B cell (primary cell): ENCODE data around the gene BTRC. TPM values are rescaled to one million over a fixed set of nuclear protein-coding genes. Genes with fewer than 3 reads are reported as not detected.

ENCODE experiments used
- ATAC-seq: fragments of 200-7000 bp; cut with Tn5 transposase; one replicate; pipeline ENCODE4 v1.10.0; 2021; ENCODE audit warnings: low read depth, mild to moderate bottlenecking, moderate number of reproducible peaks, moderate library complexity
- CTCF ChIA-PET: fragments of 350-600 bp; sonication (Branson Sonifier 250); formaldehyde crosslinking; loops from one replicate; lab custom pipeline; 2021; ENCODE audit warnings: antibody characterized with exemption, inconsistent platforms; lab: Charles Lee
- POLR2A ChIA-PET: fragments of 350-600 bp; sonication (Branson Sonifier 250); formaldehyde crosslinking; loops from one replicate; lab custom pipeline; 2021; ENCODE audit warnings: antibody characterized with exemption; lab: Charles Lee
- DNase-seq: peaks from one replicate; pipeline ENCODE4 v3.0.0; 2013
- H2AFZ ChIP-seq: 2 replicates; pipeline ENCODE4 v1.6.1; 2012; ENCODE audit warnings: mild to moderate bottlenecking, low read depth, low read length; ENCODE audit not compliant: insufficient read depth, poor library complexity, severe bottlenecking
- H3K27ac ChIP-seq, 2 donors: 1 replicate in 1 of 2; 2 replicates in 1 of 2; pipeline ENCODE4 v1.5.1; 2012 to 2013; ENCODE audit warnings: low read length in 2 of 2, mild to moderate bottlenecking in 2 of 2, moderate library complexity in 1 of 2
- H3K27me3 ChIP-seq, 4 experiments: fragments of 200-600 bp in 1 of 4; sonication (generic) in 1 of 4; replicated peaks in 1 of 4; 1 replicate in 2 of 4; 2 replicates in 2 of 4; pipeline versions ENCODE4 v1.6.1 to v1.7.0; 2013 to 2016; ENCODE audit warnings: low read length in 3 of 4, mild to moderate bottlenecking in 2 of 4, mixed read lengths in 1 of 4, moderate library complexity in 1 of 4; ENCODE audit not compliant: insufficient read depth in 4 of 4, control insufficient read depth in 3 of 4; ENCODE audit errors: control extremely low read depth in 1 of 4
- H3K36me3 ChIP-seq, 2 experiments: replicated peaks in 1 of 2; 1 replicate in 1 of 2; 2 replicates in 1 of 2; pipeline versions ENCODE4 v1.6.1 to v1.7.1; 2013; ENCODE audit warnings: low read length in 1 of 2; ENCODE audit not compliant: insufficient read depth in 2 of 2, control insufficient read depth in 1 of 2; ENCODE audit errors: control extremely low read depth in 1 of 2, extremely low read depth in 1 of 2
- H3K4me1 ChIP-seq, 2 donors: fragments of 200-600 bp in 1 of 2; sonication (generic) in 1 of 2; 1 replicate in 1 of 2; 2 replicates in 1 of 2; pipeline versions ENCODE4 v1.5.1 to v1.6.1; 2013 to 2017; ENCODE audit warnings: low read length in 2 of 2; ENCODE audit not compliant: control insufficient read depth in 2 of 2, insufficient read depth in 2 of 2
- H3K4me2 ChIP-seq: replicated peaks from 2 replicates; pipeline ENCODE3; 2012; ENCODE audit warnings: mild to moderate bottlenecking, low read depth, low read length; ENCODE audit not compliant: poor library complexity, severe bottlenecking
- H3K4me3 ChIP-seq, 5 experiments: fragments of 200-600 bp in 1 of 5; sonication (generic) in 1 of 5; 1 replicate in 3 of 5; 2 replicates in 2 of 5; pipeline versions ENCODE4 v1.5.1 to v1.7.0; 2011 to 2016; ENCODE audit warnings: low read length in 4 of 5, mild to moderate bottlenecking in 4 of 5, low read depth in 2 of 5, control low read depth in 1 of 5, moderate library complexity in 1 of 5; ENCODE audit not compliant: insufficient read depth in 1 of 5; ENCODE audit errors: control extremely low read depth in 1 of 5, extremely low read depth in 1 of 5
- H3K79me2 ChIP-seq: fragments of 200-600 bp; sonication (generic); one replicate; pipeline ENCODE4 v1.6.0; 2016; ENCODE audit warnings: low read length; ENCODE audit not compliant: control insufficient read depth, insufficient read depth
- H3K9ac ChIP-seq: fragments of 200-600 bp; sonication (generic); 2 replicates; pipeline ENCODE4 v1.6.1; 2017; ENCODE audit warnings: mild to moderate bottlenecking, low read length, moderate library complexity
- H3K9me3 ChIP-seq, 3 donors: one replicate each; pipeline versions ENCODE4 v1.6.1 to v1.7.1; 2013; ENCODE audit warnings: low read length in 2 of 3; ENCODE audit not compliant: control insufficient read depth in 2 of 3, insufficient read depth in 1 of 3; ENCODE audit errors: control extremely low read depth in 1 of 3
- H4K20me1 ChIP-seq: 2 replicates; pipeline ENCODE4 v1.6.0; 2012; ENCODE audit warnings: mild to moderate bottlenecking, low read length; ENCODE audit not compliant: insufficient read depth, control insufficient read depth, poor library complexity, severe bottlenecking
- H3K27ac Mint-ChIP-seq: one replicate; pipeline ENCODE4 v1.8.0; 2021; ENCODE audit warnings: mixed read lengths
- H3K27me3 Mint-ChIP-seq: one replicate; pipeline ENCODE4 v1.8.0; 2021; ENCODE audit warnings: mixed read lengths
- H3K4me1 Mint-ChIP-seq: one replicate; pipeline ENCODE4 v1.8.0; 2021; ENCODE audit warnings: mixed read lengths
- H3K4me3 Mint-ChIP-seq: one replicate; pipeline ENCODE4 v1.8.0; 2021; ENCODE audit warnings: mixed read lengths
- H3K9me3 Mint-ChIP-seq: one replicate; pipeline ENCODE4 v1.8.0; 2022; ENCODE audit warnings: mixed read lengths; ENCODE audit not compliant: insufficient read depth
- CTCF ChIP-seq: fragments of 200-600 bp; IDR thresholded peaks from one replicate; pipeline ENCODE4 v1.8.0; 2022; ENCODE audit warnings: antibody characterized with exemption, mild to moderate bottlenecking
- EZH2 ChIP-seq: IDR thresholded peaks from 2 replicates; pipeline ENCODE4 v1.6.1; 2012; ENCODE audit warnings: borderline replicate concordance, low read depth, mild to moderate bottlenecking, moderate library complexity, low read length; ENCODE audit not compliant: insufficient read depth, poor library complexity, severe bottlenecking
- WGBS: methylation state at CpG from one replicate; pipeline ENCODE4 v1.1.5; 2013; ENCODE audit warnings: missing lambda C conversion rate; ENCODE audit not compliant: insufficient coverage; 5-methylcytosine and 5-hydroxymethylcytosine counted together
- intact Hi-C: fragments of 100-400 bp; cut with micrococcal nuclease; formaldehyde crosslinking; loops from one replicate; pipeline ENCODE4 v1.10.0; 2022
- polyA plus RNA-seq: library from polyadenylated mRNA; depleted of rRNA; stranded (reverse); fragments of >200 nt; gene quantifications from 2 replicates; pipeline ENCODE4 v1.2.3, GENCODE V29; 2012
- total RNA-seq, 2 donors: library from RNA; stranded (reverse); fragments of 120-200 nt in 1 of 2; gene quantifications; 1 replicate in 1 of 2; 2 replicates in 1 of 2; pipeline versions ENCODE4 v1.2.3 to v1.2.4, GENCODE V29; 2013 to 2022

BTRC gene
- total and polyA plus RNA-seq, 2 donors (not counting 1 experiment from before 2014, with no cell fraction given) = 4.3 to 21.9 TPM

- H3K9me3 Mint-ChIP-seq = no peaks in the 10 kb centered on the region
- H3K27ac Mint-ChIP-seq = no peak overlapping the region
- WGBS = no CpG with 5 or more reads among the region's 2 CpGs
- peaks cover 3 to 4% of the 10 kb centered on the region in 2 experiments for H3K36me3 ChIP-seq
- H2AFZ ChIP-seq = no peak overlapping the region
- no peak overlapping the region for H3K4me3 Mint-ChIP-seq
- intact Hi-C loops = no loop called here
- CTCF ChIA-PET = no interaction called here
- H4K20me1 ChIP-seq = no peaks in the 10 kb centered on the region
- no peak overlapping the region for H3K27ac ChIP-seq
- H3K9me3 ChIP-seq = no peaks in the 10 kb centered on the region
- H3K4me1 ChIP-seq = no peaks in the 10 kb centered on the region
- H3K4me3 ChIP-seq = no peak overlapping the region
- POLR2A ChIA-PET = no interaction called here
- H3K27me3 Mint-ChIP-seq = peaks cover 5% of the 10 kb centered on the region
- DNase-seq = no peak
- H3K79me2 ChIP-seq = no peaks in the 10 kb centered on the region
- TF ChIP-seq EZH2 (no peak), CTCF (no peak)
- no peak for ATAC-seq
- H3K4me2 ChIP-seq = no peak overlapping the region
- peaks cover 2% of the 10 kb centered on the region for H3K4me1 Mint-ChIP-seq
- H3K9ac ChIP-seq = no peak overlapping the region
- H3K27me3 ChIP-seq = no peaks in the 10 kb centered on the region
Measured at GRCh38 chr10:101557541-101557940, 203.6 kb downstream of the BTRC start.

- Histone ChIP-seq H3K9ac (no peak overlapping the region), H4K20me1 (no peaks in the 10 kb centered on the region), H3K27me3 (no peaks in the 10 kb centered on the region), H3K4me2 (no peak overlapping the region), H3K9me3 (no peaks in the 10 kb centered on the region), H3K4me1 (no peaks in the 10 kb centered on the region), H3K36me3 (peaks cover 0 to 3% of the 10 kb centered on the region in 2 experiments), H3K27ac (no peak overlapping the region), H3K79me2 (no peaks in the 10 kb centered on the region), H3K4me3 (no peak overlapping the region), H2AFZ (no peak overlapping the region)
- DNase-seq (no peak), ATAC-seq (no peak)
- no peak overlapping the region for H3K27ac Mint-ChIP-seq
- no peak for TF ChIP-seq CTCF
- TF ChIP-seq EZH2 = no peak
- CTCF ChIA-PET = no interaction called here
- H3K4me1 Mint-ChIP-seq = peaks cover 2% of the 10 kb centered on the region
- intact Hi-C loops = no loop called here
- no peak overlapping the region for H3K4me3 Mint-ChIP-seq
- POLR2A ChIA-PET = no interaction called here
- whole genome bisulfite sequencing = 100% methylated on average over 1 of the region's 2 CpGs
- no peaks in the 10 kb centered on the region for H3K9me3 Mint-ChIP-seq
- H3K27me3 Mint-ChIP-seq = peaks cover 6% of the 10 kb centered on the region
Measured at GRCh38 chr10:101558204-101558603, 204.2 kb downstream of the BTRC start.
